GM12878 (cell line): ENCODE data around the gene SFXN5. TPM values are rescaled to one million over a fixed set of nuclear protein-coding genes. Genes with fewer than 3 reads are reported as not detected.

ENCODE experiments used
- ATAC-seq: fragments of 200-7000 bp; cut with Tn5 transposase; 3 replicates; pipeline ENCODE4 v1.9.1; 2020; ENCODE audit warnings: mild to moderate bottlenecking, moderate library complexity
- BruUV-seq: library from RNA; stranded (reverse); fragments of 400-500 nt; replicated peaks from 2 replicates; lab custom pipeline; 2021; lab: Mats Ljungman, UMichigan
- CTCF ChIA-PET: fragments of 300-600 bp; sonication (Branson Sonifier 250); formaldehyde crosslinking; extraction: SDS; loops from one replicate; lab custom pipeline; 2021; ENCODE audit warnings: inconsistent platforms; lab: Yijun Ruan, JAX
- POLR2A ChIA-PET: fragments of 350-600 bp; formaldehyde crosslinking; extraction: SDS; loops from one replicate; lab custom pipeline; 2021; ENCODE audit warnings: inconsistent platforms; lab: Charles Lee
- RAD21 ChIA-PET: fragments of 300-600 bp; sonication (Branson Sonifier 250); formaldehyde crosslinking; loops from one replicate; lab custom pipeline; 2023; ENCODE audit warnings: antibody characterized with exemption; ENCODE audit not compliant: unreplicated experiment; lab: Charles Lee
- SMC1A ChIA-PET: fragments of 300-600 bp; sonication (Branson Sonifier 250); formaldehyde crosslinking; loops from one replicate; lab custom pipeline; 2023; ENCODE audit not compliant: unreplicated experiment, uncharacterized antibody; lab: Charles Lee
- DNase-seq: peaks from one replicate; pipeline ENCODE4 v3.0.0-alpha.2; 2011; ENCODE audit warnings: low read depth, low spot score
- FAIRE-seq: peaks from 3 replicates; lab custom pipeline; 2011; peaks lifted over from hg19 to GRCh38; lab: Jason Lieb, UNC
- H2AFZ ChIP-seq: 2 replicates; pipeline ENCODE4 v1.6.0; 2011; ENCODE audit warnings: low read depth, low read length, control low read depth; ENCODE audit not compliant: control insufficient read depth
- H3K27ac ChIP-seq: 2 replicates; pipeline ENCODE4 v1.5.1; 2011; ENCODE audit warnings: control low read depth; ENCODE audit not compliant: control insufficient read depth, insufficient read depth
- H3K27me3 ChIP-seq, 2 experiments: replicated peaks in 1 of 2; 2 replicates each; pipeline versions ENCODE4 v1.6.0 to v1.6.1; 2011; ENCODE audit warnings: low read length in 1 of 2; ENCODE audit not compliant: control insufficient read depth in 2 of 2, insufficient read depth in 2 of 2
- H3K36me3 ChIP-seq, 2 experiments: 2 replicates each; pipeline ENCODE4 v1.5.1; 2011; ENCODE audit warnings: low read length in 1 of 2; ENCODE audit not compliant: control insufficient read depth in 2 of 2, insufficient read depth in 2 of 2
- H3K4me1 ChIP-seq: 2 replicates; pipeline ENCODE4 v1.6.1; 2011; ENCODE audit warnings: mild to moderate bottlenecking, low read length, moderate library complexity, mixed read lengths; ENCODE audit not compliant: control insufficient read depth, insufficient read depth
- H3K4me2 ChIP-seq: 2 replicates; pipeline ENCODE4 v1.6.0; 2011; ENCODE audit warnings: control low read depth; ENCODE audit not compliant: control insufficient read depth, insufficient read depth
- H3K4me3 ChIP-seq: fragments of 200-600 bp; sonication (generic); 2 replicates; pipeline ENCODE4 v1.5.1; 2016
- H3K79me2 ChIP-seq: 2 replicates; pipeline ENCODE4 v1.6.0; 2011; ENCODE audit warnings: low read length; ENCODE audit not compliant: control insufficient read depth, insufficient read depth
- H3K9ac ChIP-seq: 2 replicates; pipeline ENCODE4 v1.8.0; 2011; ENCODE audit warnings: low read length, control low read depth, mixed read lengths; ENCODE audit not compliant: control insufficient read depth, insufficient read depth
- H3K9me3 ChIP-seq: replicated peaks from 3 replicates; pipeline ENCODE4 v1.5.1; 2011; ENCODE audit warnings: mild to moderate bottlenecking, low read length; ENCODE audit not compliant: control insufficient read depth, insufficient read depth
- H4K20me1 ChIP-seq: 2 replicates; pipeline ENCODE4 v1.6.0; 2011; ENCODE audit not compliant: control insufficient read depth, insufficient read depth
- FOS ChIP-seq: IDR thresholded peaks from 3 replicates; pipeline ENCODE4 v1.6.1; 2011; ENCODE audit warnings: borderline replicate concordance; ENCODE audit not compliant: insufficient read length; ENCODE audit errors: extremely low read depth
- HDGF ChIP-seq: fragments of 450-650 bp; IDR thresholded peaks from 2 replicates; pipeline ENCODE4 v1.6.1; 2016; ENCODE audit warnings: antibody characterized with exemption
- MTA3 ChIP-seq: IDR thresholded peaks from 2 replicates; pipeline ENCODE4 v1.6.1; 2012; ENCODE audit warnings: low read length, inconsistent platforms, borderline replicate concordance
- SMAD1 ChIP-seq: fragments of 450-650 bp; IDR thresholded peaks from 2 replicates; pipeline ENCODE4 v1.6.1; 2018; ENCODE audit warnings: mild to moderate bottlenecking, low read depth; ENCODE audit not compliant: partially characterized antibody
- TCF3 ChIP-seq: IDR thresholded peaks from 2 replicates; pipeline ENCODE4 v1.6.1; 2012; ENCODE audit warnings: low read depth, mild to moderate bottlenecking, low read length, borderline replicate concordance; ENCODE audit not compliant: insufficient read depth
- WRNIP1 ChIP-seq: IDR thresholded peaks from 2 replicates; pipeline ENCODE4 v1.6.1; 2011; ENCODE audit warnings: low read depth, low read length, improper control_type of control experiment, borderline replicate concordance
- WGBS: methylation state at CpG from one replicate; pipeline ENCODE4 v1.1.6; 2016; ENCODE audit warnings: low lambda C conversion rate; ENCODE audit not compliant: insufficient replicate concordance, insufficient coverage; ENCODE audit errors: missing lambda C conversion rate; 5-methylcytosine and 5-hydroxymethylcytosine counted together
- in situ Hi-C: fragments of 300-500 bp; cut with MboI; formaldehyde crosslinking; loops from 9 replicates; pipeline ENCODE4 v1.14.3; 2018; ENCODE audit warnings: mixed read lengths
- intact Hi-C: fragments of 100-400 bp; cut with micrococcal nuclease; formaldehyde crosslinking; loops from one replicate; pipeline ENCODE4 v1.14.2; 2022; ENCODE audit not compliant: unreplicated experiment
- polyA plus RNA-seq, 11 experiments: library from polyadenylated mRNA; depleted of rRNA in 4 of 11; unstranded in 6 of 11; stranded (reverse) in 5 of 11; fragments of >200 nt; fragmentation: Nextera tagmentation in 4 of 11; fragmentation: Illumina TruSeq in 1 of 11; extraction: Ambion mirVana in 4 of 11; extraction: Trizol in 1 of 11; gene quantifications; 1 replicate in 1 of 11; 2 replicates in 10 of 11; pipeline versions ENCODE4 v1.2.1 to v1.2.3, GENCODE V29; 2011 to 2016; ENCODE audit warnings: inconsistent platforms in 2 of 11, missing spikeins in 2 of 11, low read depth in 1 of 11
- total RNA-seq, 4 experiments: library from RNA; depleted of rRNA in 3 of 4; stranded (reverse); fragments of >200 nt in 3 of 4; fragmentation: Illumina TruSeq in 1 of 4; extraction: Trizol in 1 of 4; gene quantifications; 2 replicates each; pipeline versions ENCODE4 v1.2.1 to v1.2.3, GENCODE V29; 2013 to 2021
- TF ChIP-seq, protein P1 (sequence below): fragments of 450-650 bp; IDR thresholded peaks from 2 replicates; pipeline ENCODE4 v1.6.1; 2017; ENCODE audit warnings: mild to moderate bottlenecking, low read depth, inconsistent platforms; ENCODE audit not compliant: poor library complexity, severe bottlenecking

Gene SFXN5
- total and polyA plus RNA-seq, 10 of the 15 experiments (the other 5 are each of a cell fraction or from before 2014, with no cell fraction given), result 3.3 to 15.9 (median 11.2) TPM

DNA sequence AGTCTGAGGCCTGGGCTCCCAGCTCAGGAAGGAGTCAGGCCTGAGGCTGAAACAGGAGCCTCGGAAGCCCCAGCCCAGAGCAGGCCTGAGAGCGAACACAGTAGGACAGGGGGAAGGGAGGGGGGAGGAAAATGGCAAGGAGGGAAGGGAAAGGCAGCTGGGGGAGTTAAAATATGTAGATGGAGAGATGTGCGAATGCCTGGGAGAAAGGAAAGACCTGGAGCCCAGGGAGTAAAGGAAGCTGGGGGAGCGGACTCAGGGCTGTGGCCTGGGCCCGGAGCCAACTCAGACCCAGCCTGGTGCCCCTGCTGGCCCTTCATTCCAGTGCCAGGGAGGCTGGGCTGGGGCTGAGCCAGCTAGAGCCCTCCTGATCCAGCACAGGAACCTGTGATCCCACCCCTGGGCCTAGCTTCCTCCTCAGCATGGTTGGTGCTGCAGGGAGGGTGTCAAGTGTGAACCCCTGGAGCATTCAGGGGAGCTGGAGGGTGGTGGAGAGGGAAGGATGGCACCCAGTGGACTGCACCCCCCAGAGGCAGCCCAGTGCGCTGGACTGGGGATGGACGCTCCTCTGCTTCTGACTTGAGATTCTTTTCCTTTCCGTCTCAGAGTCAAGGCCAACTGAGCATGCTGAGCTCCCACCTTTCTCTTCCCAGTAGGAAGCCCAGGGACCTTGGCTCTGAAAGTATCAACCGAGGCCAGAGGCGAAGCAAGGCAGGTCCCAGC lies 107.9 kb downstream of the SFXN5 start:
- intact Hi-C loops, result no loop called here
- no peak for ATAC-seq
- in situ Hi-C loops, result no loop called here
- no TSS peak for BruUV-seq
- Histone ChIP-seq H3K4me2 (no peak overlapping the region), H3K9ac (no peak overlapping the region), H3K27ac (no peak overlapping the region), H3K4me3 (no peak overlapping the region), H2AFZ (no peak overlapping the region), H3K27me3 (no peaks in the 10 kb centered on the region; a peak in 1 of 4 replicates), H4K20me1 (no peaks in the 10 kb centered on the region; the same call in 1 of the 2 replicates), H3K4me1 (no peaks in the 10 kb centered on the region), H3K79me2 (no peaks in the 10 kb centered on the region), H3K36me3 (no peaks in the 10 kb centered on the region), H3K9me3 (no peaks in the 10 kb centered on the region)
- SMC1A ChIA-PET, result interaction anchor here (1.1 kb wide), 1 partner anchor 10 kb away, joined by 3 read pairs; no protein-coding TSS in a partner anchor
- CTCF ChIA-PET, result interaction anchor here (2.6 to 3.3 kb wide), 2 partner anchors 10 to 70 kb away, joined by 10 to 16 read pairs; no protein-coding TSS in a partner anchor
- no peak for FAIRE-seq
- POLR2A ChIA-PET, result no interaction called here
- TF ChIP-seq FOS, result no peak
- TF ChIP-seq, protein P1, sequence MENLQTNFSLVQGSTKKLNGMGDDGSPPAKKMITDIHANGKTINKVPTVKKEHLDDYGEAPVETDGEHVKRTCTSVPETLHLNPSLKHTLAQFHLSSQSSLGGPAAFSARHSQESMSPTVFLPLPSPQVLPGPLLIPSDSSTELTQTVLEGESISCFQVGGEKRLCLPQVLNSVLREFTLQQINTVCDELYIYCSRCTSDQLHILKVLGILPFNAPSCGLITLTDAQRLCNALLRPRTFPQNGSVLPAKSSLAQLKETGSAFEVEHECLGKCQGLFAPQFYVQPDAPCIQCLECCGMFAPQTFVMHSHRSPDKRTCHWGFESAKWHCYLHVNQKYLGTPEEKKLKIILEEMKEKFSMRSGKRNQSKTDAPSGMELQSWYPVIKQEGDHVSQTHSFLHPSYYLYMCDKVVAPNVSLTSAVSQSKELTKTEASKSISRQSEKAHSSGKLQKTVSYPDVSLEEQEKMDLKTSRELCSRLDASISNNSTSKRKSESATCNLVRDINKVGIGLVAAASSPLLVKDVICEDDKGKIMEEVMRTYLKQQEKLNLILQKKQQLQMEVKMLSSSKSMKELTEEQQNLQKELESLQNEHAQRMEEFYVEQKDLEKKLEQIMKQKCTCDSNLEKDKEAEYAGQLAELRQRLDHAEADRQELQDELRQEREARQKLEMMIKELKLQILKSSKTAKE, result no peak
- no peak for TF ChIP-seq WRNIP1
- TF ChIP-seq HDGF, result no peak
- TF ChIP-seq TCF3, result no peak
- TF ChIP-seq MTA3, result no peak
- TF ChIP-seq SMAD1, result no peak
- 41% methylated on average over 8 of the region's 10 CpGs for WGBS
- RAD21 ChIA-PET, result interaction anchor here (0.6 kb wide), 1 partner anchor 11 kb away, joined by 4 read pairs; no protein-coding TSS in a partner anchor
- no peak for DNase-seq
